ENCODE data around the gene BCL7C.

DNA sequence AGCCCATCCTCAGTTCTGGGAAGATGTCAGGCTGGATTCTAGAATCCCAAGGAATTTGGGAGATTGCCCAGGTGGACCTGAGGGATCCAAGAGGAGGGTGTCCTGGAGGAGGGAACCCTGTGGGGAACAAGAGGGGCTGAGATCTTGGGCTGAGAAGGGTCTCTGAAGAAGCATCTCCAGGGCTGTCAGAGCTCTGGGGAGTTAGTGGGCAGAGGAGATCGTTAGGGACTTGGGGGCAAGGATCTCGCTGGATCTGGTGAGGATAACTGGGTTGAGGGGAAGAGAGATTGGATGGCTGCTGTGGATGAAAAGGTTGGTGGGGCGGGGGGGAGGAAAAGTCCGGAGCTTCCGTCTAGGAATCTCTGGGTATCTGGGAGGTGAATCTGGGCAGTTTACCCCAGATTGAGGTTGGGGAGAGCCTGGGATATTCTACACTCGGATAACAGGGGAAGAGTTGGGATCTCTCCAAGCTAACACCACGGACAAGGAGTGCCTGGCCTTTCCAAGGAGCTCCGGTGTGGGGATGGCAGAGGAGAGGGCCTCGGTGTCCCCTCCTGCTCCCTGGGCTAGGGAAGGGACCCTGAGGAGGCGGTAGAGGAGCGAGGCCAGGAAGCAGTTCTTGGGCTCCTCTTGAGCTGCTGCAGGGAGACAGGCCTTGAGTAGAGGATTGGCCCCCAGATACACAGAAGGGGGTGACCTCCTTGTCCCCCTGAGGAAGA lies 31.2 kb upstream of the BCL7C start:
- TF ChIP-seq, protein P1, sequence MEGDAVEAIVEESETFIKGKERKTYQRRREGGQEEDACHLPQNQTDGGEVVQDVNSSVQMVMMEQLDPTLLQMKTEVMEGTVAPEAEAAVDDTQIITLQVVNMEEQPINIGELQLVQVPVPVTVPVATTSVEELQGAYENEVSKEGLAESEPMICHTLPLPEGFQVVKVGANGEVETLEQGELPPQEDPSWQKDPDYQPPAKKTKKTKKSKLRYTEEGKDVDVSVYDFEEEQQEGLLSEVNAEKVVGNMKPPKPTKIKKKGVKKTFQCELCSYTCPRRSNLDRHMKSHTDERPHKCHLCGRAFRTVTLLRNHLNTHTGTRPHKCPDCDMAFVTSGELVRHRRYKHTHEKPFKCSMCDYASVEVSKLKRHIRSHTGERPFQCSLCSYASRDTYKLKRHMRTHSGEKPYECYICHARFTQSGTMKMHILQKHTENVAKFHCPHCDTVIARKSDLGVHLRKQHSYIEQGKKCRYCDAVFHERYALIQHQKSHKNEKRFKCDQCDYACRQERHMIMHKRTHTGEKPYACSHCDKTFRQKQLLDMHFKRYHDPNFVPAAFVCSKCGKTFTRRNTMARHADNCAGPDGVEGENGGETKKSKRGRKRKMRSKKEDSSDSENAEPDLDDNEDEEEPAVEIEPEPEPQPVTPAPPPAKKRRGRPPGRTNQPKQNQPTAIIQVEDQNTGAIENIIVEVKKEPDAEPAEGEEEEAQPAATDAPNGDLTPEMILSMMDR (IDR thresholded peaks at IDR 0.05), result no peak
- no peak for TF ChIP-seq ZFX (IDR thresholded peaks at IDR 0.05; ENCODE audit: borderline replicate concordance)

Data from 22Rv1 (cell line).